Activated CD4-positive, alpha-beta T cell treated with anti-CD3 and anti-CD28 coated beads, Interleukin-2, amount 50 U/mL, for 48 hours (primary cell): Measurements from ENCODE around the gene PITPNM1.

Experiments
- DNase-seq, 2 experiments: peaks; one replicate each; pipeline ENCODE4 v3.0.0-alpha.2; 2020

PITPNM1 gene

DNA sequence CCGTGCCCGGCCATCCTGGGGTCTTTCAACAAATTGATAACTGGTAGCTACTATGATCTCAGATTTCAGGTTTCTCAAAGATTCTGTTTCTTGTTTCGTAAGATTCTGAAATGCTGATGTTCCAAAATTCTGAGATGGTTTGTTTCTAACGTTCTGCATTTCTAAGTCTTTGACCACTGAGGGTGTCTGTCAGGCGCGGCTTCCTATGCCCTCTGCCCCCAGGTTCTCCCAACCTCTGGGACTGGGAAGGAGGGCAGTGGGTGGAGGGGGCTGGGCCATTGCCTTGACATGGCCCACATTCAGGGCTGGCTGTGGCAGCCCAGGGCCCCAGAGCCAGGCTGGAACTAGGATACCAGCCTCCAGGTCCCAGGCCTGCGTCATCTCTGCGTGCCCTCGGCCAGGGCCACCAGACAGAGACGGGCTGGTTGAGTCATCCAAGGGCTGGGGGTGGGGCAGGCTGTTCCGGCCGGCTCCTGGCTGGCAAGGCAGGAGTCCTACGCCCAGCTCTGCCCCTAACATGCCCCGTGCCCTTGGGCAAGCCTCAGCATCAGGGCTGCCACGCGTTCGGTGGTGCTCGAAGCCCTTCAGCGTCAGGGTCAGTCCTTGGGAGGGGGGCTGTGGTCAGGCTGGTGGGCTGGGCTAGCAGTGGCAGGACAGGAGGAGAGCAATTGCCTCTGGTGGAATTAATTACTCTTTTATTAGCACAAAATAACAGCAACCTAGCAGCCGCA lies 41.3 kb downstream of the PITPNM1 start:
- no peak for DNase-seq

DNA sequence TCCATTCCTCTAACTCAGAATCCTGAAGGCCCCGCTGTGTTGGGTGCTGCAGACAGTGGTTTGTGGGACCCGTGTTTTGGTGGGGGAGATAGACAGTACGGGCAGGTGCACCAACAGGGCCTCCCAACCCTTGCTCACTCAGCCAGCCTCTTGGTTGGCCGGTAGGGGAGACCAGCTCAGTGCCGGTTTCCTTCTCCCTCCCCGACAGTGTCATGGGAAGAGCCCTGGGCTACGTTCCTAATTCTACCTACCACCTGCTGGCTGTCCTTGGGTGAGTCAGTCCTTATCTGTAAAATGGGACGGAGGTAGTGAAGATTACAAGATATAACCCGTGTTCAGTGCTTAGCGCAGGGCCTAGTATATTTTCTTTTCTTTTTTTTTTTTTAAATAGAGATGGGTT lies 42.0 kb downstream of the PITPNM1 start:
- no peak for DNase-seq

DNA sequence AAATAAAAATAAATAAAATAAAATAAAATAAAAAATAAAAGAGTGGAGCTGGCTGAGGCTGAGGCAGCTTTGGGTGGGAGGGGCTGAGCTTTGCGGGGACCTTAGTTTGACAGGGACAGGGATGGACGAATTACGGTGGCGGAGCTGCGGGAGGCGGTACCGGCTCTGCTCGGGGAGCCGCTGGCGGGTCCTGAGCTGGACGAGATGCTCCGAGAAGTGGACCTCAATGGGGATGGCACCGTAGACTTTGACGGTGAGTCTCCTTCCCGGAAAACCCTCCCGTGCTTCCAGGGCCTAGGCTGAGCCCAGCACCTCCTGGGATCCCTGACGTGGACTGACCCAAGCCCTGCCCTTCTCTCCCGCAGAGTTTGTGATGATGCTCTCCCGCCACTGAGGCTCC lies 46.9 kb downstream of the PITPNM1 start:
- no peak for DNase-seq

DNA sequence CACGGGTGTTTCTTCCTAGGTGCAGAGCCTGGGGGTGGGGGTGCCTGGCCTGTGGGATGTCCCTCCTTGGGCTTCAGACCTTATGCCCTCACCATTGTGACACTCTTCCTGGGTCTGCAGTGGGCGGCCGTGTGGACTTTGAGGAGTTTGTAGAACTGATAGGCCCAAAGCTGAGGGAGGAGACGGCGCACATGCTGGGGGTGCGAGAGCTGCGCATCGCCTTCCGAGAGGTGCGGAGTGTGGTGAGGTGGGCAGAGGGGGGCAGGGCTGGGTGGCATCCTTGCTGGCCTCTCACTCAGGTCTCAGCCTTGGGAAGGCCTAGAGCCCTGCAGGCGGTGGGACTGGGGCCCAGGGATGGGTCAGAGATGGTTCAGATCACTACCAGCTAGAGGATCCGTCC lies 47.7 kb downstream of the PITPNM1 start:
- DNase-seq, result no peak

DNA sequence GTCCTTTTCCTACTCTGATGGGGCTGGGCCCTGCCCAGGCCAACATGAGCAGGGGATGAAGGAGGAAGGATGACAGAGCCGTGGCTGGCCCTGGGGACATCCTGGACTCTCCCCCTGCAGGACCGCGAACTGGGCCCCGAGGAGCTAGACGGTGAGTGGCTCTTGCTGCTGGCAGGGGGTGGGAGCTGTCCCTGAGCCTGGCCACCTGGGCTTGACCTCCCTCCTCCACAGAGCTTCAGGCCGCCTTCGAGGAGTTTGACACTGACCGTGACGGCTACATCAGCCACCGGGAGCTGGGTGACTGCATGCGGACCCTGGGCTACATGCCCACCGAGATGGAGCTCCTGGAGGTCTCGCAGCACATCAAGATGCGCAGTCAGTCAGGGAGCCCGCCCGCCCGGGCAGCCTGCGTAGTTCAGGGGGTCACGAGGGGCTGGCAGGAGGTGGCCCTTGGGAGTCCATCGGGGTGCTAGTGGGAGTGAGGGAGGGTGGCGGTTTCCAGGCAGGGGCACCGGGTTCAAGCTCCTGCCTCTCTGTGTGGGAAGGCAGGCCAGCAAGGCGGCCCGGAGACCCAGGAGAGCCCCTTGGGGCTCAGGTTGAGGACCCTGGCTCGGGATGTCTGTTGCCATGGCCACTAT lies 49.0 kb downstream of the PITPNM1 start:
- no peak for DNase-seq

DNA sequence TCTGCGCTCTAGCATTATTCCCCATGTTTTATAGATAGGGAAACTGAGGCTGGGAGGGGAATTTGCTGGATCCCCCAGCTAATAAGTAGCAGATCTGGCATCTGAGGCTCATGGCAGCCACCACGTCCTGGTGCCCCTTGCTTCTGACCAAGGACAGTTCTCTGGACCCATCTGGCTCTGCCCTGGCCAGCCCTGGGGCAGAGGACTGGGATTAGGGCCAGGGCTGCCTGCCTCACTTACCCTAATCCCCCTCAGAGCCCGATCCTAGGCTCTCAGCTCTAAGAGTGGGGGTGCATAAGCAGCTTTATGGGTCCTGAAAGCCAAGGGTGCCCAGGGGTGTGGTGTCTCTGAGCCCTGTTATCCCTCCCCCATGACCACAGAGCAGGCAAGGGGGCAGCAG lies 50.1 kb downstream of the PITPNM1 start, which contains the start of gene CABP4:
TSS of gene CABP4 (plus strand) at position 301 of the 400 bp plus-strand sequence. CDS start at position 371, 70 bp downstream.
- DNase-seq, result no peak

DNA sequence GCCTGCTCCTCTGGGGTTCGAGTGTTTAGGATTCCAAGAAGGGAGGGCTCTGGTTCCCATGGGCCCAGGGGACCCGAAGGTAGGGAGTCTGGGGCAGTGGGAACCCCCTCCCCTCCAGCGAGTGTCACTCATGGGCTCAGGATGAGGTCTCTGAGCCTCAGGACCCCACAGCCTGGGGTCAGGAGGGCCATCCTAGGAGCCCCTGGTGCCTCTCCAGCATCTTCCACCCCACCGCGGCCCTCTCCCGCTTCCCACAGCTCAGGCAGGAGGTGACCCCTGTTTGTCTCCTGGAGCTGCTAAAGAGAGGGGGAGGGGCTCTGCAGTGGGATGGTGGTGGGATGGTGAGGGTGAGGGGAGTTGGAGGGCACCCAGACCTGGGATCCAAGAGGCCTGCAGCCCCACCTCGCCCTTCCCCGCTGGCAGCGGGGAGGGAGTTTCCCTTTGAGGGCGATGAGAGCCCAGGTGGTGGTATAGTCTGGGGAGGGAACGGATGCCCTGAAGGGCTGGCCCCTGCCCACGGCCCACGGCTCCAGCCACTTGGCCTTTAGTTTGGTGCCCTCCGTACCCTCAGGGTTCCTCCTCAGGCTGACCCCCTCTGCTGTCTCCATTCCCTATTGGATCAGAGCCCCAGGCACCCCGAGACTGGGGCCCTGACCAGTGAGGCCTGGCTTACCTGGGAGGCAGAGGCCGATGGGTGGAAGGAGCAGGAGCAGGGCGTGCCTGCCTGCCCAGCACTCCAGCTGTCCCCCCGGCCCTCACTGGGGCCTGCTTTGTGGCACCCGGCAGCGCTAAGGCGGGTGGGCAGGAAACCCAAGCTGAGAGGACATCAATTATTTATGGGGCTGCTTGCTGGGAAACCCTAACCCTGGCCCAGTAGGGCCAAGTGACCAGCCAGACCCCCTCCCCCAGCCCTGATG lies 51.1 kb downstream of the PITPNM1 start:
- DNase-seq, result no peak

DNA sequence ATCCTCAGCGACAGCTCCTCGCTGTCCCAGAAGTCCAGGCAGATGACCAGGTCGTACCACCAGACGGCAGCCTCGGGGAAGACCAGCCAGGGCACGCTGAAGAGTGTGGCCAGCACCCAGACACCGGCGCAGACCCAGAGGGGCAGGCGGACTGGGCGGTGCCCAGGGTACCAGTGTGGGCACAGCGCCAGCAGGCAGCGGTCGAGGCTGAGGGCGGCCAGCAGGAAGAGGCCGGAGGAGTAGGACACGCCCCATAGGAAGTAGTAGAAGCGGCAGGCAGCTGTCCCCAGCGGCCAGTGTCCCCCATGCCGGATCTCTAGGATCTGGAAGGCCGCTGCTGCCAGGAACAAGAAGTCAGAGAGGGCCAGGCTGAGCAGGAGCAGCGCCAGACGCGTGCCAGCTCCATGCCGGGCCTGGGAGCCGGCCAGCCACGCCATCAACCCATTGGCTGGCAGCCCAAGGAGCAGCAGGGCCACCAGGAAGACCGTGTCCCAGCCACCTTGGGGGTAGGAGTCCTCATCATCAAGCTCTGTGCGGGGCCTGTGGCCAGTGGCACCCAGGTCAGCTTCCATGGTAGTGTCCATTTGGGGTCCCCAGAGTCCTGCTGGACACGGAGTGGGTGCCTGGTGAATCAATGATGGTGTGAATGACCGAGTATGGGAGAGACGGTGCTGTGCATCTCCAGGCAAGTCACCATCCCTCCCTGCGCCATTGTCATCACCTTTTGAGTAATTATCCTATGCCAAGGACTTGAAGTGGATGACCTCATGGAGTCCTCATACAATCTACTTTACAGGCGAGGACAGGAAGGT lies 52.8 kb downstream of the PITPNM1 start, which contains the start of gene GPR152:
TSS of gene GPR152 (minus strand) at position 589 of the 812 bp plus-strand sequence. CDS start at position 584, 5 bp downstream.
- DNase-seq, result no peak

DNA sequence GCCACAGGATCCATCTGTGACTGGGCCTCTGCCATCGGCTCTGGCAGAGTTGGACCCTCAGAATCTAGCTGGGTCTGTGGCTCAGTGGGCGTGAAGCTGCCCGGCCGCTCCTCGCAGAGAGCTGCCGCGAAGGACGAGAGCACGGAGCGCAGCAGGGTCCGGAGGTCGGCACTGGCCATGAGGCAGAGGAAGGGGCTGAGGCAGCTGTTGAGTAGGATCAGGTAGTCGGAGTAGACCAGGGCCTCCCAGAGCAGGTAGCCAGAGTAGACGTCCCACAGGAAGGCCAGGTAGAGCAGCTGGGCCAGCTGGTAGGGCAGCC lies 53.5 kb downstream of the PITPNM1 start:
- DNase-seq, result no peak

DNA sequence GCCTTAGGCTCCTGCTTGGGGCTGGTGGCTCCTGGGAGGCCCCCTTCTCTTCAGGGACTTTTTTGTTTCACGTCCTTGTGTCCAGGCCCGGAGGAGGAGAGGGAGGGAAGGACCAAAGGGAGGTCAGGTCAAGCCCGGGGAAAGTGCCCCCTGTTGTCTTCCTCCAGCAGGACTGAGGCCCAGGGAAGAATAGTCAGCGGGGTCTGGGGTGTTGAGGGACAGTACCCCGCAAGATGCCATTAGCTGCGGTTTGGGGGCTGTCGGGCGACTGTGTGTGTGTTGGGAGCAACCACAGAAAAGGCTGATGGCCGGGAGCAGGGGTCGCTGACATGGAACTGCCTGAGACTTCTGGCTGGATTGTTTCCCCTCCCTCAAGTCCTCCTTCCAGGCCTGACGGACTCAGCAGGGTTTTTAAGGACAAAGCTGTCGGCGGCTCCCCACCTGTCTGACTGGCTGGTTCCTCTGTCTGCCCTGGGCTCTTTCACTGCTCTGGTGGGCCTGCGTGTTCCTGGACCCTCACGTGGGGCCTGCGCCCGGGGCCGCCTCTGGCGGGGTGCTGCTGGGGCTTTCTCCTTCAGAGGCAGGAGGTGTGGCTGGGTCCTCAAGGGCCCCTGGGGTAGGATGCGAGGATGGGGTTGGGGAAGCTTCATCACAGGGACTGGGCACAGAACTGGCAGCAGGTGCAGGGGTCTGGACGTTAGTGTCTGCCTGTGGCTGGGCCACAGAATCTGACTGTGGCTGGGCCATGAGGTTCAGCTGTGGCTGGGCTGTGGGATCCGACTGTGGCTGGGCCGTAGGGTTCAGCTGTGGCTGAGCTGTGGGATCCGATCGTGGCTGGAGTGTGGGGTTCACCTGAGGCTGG lies 54.1 kb downstream of the PITPNM1 start:
- DNase-seq, result no peak

DNA sequence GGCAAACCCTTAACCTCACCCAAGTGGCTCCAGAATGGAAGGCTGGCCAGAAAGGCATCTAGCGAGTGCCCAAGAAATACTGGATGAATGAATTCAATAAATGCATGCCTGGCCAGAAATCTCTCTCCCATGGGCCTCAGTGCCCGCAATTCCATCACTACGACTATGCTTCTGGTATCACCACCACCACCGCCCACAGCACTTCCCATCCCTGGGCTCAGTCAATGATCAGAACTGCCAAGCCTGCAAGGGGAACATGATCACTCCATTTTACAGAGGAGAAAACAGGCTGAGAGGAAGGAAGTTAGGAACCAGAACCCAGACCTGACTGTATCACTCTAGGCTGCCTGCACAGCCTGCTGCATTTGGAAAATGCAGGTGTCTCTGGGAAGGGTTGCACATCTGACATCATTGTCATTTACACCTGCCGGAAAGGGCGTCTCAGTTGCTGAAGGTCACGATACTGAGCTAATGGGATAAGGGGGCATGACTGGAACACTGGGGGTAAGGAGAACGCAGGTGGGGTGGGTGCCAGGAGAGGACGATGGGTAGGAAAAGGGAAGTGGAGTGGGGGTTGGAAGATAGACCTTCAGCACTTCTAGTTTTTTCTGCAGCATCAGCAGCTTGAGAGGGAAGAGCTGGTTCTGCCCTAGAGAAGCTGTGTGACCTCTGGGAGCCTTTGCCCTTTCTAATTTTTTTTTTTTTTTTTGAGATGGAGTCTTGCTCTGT lies 55.9 kb downstream of the PITPNM1 start:
- no peak for DNase-seq

DNA sequence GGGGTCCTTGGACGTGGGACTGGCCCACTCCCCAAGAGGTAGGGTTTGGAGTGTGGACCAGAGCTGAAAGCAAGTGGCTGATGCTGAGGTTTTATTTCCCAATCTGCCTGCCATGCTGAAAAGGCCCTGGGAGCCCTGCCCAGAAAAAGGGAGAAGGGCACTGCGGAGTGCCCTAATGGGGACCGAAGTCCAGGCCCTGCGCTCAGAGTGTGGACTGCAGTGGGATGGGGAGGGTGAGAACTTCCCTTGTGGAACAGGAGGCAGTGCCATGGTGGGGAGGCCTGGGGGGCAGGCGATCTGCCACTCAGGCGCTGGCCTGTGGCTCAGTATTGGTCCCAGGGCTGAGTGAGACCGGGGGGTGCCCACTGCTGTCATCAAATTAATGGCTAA lies 56.9 kb downstream of the PITPNM1 start:
- no peak for DNase-seq

DNA sequence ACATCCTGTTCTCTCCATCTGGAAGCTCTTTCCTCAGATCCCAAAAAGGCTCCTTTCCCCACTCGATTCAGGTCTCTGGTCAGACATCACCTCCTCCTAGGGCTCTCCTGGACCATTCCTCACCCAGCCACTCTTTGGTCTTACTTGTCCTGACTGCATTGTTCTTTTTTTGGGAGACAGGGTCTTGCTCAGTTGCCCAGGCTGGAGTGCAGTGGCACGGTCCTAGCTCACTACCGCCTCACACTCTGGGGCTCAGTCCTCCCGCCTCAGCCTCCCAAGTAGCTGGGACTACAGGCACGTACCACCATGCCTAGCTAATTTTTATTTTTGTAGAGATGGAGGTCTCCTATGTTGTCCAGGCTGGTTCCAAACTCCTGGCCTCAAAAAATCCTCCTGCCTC lies 59.6 kb downstream of the PITPNM1 start:
- DNase-seq, result no peak

DNA sequence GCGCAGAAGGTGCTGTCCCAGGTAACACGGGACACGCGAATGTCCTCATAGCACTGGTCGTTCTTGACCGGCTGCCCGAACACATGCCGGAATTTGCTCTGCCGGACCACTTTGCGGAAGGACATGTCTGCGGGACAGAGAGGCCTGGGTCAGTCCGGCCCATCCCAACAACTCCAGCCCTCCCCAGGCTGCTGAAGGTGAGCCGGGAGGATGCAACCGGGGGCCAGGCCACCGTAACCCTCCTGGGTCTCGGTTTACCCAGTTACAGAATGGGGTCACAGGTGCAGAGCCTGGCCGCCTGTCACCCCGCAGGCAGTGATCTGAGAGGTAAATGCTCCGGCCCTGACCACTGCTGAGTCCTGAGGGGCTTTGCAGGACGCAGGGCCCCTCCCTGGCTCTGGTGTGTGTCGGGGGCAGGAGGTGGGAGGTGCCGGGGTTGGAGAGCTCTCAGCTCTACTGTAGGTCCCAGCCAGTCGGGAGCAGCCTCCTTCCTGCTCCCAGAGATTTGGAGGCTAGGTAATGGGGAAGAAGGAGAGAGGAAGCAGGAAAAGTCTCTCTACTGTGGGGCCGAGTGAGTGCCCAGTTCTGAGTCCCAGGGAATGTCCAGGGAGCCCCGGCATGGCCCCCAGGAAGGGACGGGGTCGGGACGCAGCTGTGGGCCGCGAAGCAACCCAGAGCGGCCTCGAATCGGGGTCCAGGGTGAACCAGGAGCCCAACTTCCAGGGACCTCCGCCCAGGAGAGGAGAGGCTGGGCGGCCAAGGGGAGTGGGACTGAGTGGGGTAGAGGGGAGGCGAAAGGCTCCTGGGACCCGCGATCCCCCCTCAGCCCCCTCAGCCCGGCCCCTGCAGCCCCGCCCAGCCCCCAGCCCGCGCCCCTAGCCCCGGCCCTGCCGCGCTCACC lies 62.4 kb downstream of the PITPNM1 start:
- DNase-seq, result no peak
